GM12872 (cell line): ENCODE measurements around the gene CDH7.

Experiments used
- CTCF ChIP-seq: IDR thresholded peaks from 3 replicates; pipeline ENCODE4 v1.5.1; 2011; ENCODE audit warnings: low read depth, mild to moderate bottlenecking, low read length, moderate library complexity; ENCODE audit not compliant: insufficient read depth

CDH7 gene

GRCh38 chr18:65750389-65751154 is at the start of gene CDH7:
Gene CDH7 (plus strand): TSS chr18:65751012. CDS start chr18:65762843, 11,831 bp downstream.
- TF ChIP-seq CTCF = no peak

GRCh38 chr18:65704046-65704445 is 46.8 kb upstream of the CDH7 start:
- no peak for TF ChIP-seq CTCF

- no peak for TF ChIP-seq CTCF
Observed at GRCh38 chr18:65706646-65707045, 44.2 kb upstream of the CDH7 start.

GRCh38 chr18:65711493-65711892 is 39.3 kb upstream of the CDH7 start:
- no peak for TF ChIP-seq CTCF

- TF ChIP-seq CTCF = no peak
Observed at GRCh38 chr18:65721619-65722018, 29.2 kb upstream of the CDH7 start.

- peak; percentile 27; the same call in 2 of the 3 replicates for TF ChIP-seq CTCF
Observed at GRCh38 chr18:65725251-65726050, 25.4 kb upstream of the CDH7 start.

- TF ChIP-seq CTCF = no peak
Observed at GRCh38 chr18:65735155-65735554, 15.7 kb upstream of the CDH7 start.
